Smooth muscle cell (in vitro differentiated cells): ENCODE measurements around the gene VWA5A. TPM values are rescaled to one million over a fixed set of nuclear protein-coding genes. Genes with fewer than 3 reads are reported as not detected.

Experiments
- DNase-seq: peaks from one replicate; lab custom pipeline; 2025; ENCODE audit not compliant: unreplicated experiment; lab: John Stamatoyannopoulos, UW
- H2AFZ ChIP-seq: fragments of 200-600 bp; sonication (generic); 2 replicates; pipeline ENCODE4 v1.6.0; 2016; ENCODE audit warnings: antibody characterized with exemption, low read depth, mild to moderate bottlenecking
- H3F3A ChIP-seq: fragments of 200-600 bp; sonication (generic); 2 replicates; pipeline ENCODE4 v1.6.0; 2017; ENCODE audit warnings: antibody characterized with exemption, low read depth
- H3K27ac ChIP-seq: fragments of 200-600 bp; sonication (generic); 2 replicates; pipeline ENCODE4 v1.5.1; 2016; ENCODE audit warnings: low read depth, mild to moderate bottlenecking
- H3K27me3 ChIP-seq: fragments of 200-600 bp; sonication (generic); 2 replicates; pipeline ENCODE4 v1.6.1; 2016; ENCODE audit warnings: low read depth, mild to moderate bottlenecking
- H3K36me3 ChIP-seq: fragments of 200-600 bp; sonication (generic); 2 replicates; pipeline ENCODE4 v1.5.1; 2016; ENCODE audit warnings: low read depth
- H3K4me1 ChIP-seq: fragments of 200-600 bp; sonication (generic); 2 replicates; pipeline ENCODE4 v1.5.1; 2016; ENCODE audit warnings: low read depth
- H3K4me2 ChIP-seq: fragments of 200-600 bp; sonication (generic); 2 replicates; pipeline ENCODE4 v1.6.0; 2016; ENCODE audit warnings: mild to moderate bottlenecking
- H3K4me3 ChIP-seq: fragments of 200-600 bp; sonication (generic); 2 replicates; pipeline ENCODE4 v1.5.1; 2016; ENCODE audit warnings: mild to moderate bottlenecking
- H3K79me2 ChIP-seq: fragments of 200-600 bp; sonication (generic); 2 replicates; pipeline ENCODE4 v1.6.0; 2016; ENCODE audit warnings: low read depth, mild to moderate bottlenecking
- H3K9ac ChIP-seq: fragments of 200-600 bp; sonication (generic); 2 replicates; pipeline ENCODE4 v1.6.0; 2016; ENCODE audit warnings: low read depth
- H3K9me3 ChIP-seq: fragments of 200-600 bp; sonication (generic); replicated peaks from 2 replicates; pipeline ENCODE4 v1.5.1; 2016; ENCODE audit warnings: low read depth
- H4K20me1 ChIP-seq: fragments of 200-600 bp; sonication (generic); 2 replicates; pipeline ENCODE4 v1.6.0; 2016; ENCODE audit warnings: low read depth
- WGBS: methylation state at CpG from one replicate; pipeline ENCODE4 v1.1.7; 2016; ENCODE audit warnings: low lambda C conversion rate; 5-methylcytosine and 5-hydroxymethylcytosine counted together
- polyA plus RNA-seq: library from polyadenylated mRNA; unstranded; fragments of >200 nt; fragmentation: Nextera tagmentation; extraction: Ambion mirVana; gene quantifications from 2 replicates; pipeline ENCODE4 v1.2.1, GENCODE V29; 2016
- total RNA-seq: library from RNA; depleted of rRNA; stranded (reverse); fragments of >200 nt; gene quantifications from 2 replicates; pipeline ENCODE4 v1.2.3, GENCODE V29; 2014
- TF ChIP-seq, protein P1 (sequence below): fragments of 200-600 bp; sonication (generic); IDR thresholded peaks from 2 replicates; pipeline ENCODE4 v1.5.1; 2017; ENCODE audit warnings: borderline replicate concordance, mild to moderate bottlenecking, antibody characterized with exemption; ENCODE audit not compliant: insufficient read depth, poor library complexity, severe bottlenecking

The VWA5A gene
- total and polyA plus RNA-seq, 2 experiments from 2014 or later, result 11.5 to 12.3 TPM

DNA sequence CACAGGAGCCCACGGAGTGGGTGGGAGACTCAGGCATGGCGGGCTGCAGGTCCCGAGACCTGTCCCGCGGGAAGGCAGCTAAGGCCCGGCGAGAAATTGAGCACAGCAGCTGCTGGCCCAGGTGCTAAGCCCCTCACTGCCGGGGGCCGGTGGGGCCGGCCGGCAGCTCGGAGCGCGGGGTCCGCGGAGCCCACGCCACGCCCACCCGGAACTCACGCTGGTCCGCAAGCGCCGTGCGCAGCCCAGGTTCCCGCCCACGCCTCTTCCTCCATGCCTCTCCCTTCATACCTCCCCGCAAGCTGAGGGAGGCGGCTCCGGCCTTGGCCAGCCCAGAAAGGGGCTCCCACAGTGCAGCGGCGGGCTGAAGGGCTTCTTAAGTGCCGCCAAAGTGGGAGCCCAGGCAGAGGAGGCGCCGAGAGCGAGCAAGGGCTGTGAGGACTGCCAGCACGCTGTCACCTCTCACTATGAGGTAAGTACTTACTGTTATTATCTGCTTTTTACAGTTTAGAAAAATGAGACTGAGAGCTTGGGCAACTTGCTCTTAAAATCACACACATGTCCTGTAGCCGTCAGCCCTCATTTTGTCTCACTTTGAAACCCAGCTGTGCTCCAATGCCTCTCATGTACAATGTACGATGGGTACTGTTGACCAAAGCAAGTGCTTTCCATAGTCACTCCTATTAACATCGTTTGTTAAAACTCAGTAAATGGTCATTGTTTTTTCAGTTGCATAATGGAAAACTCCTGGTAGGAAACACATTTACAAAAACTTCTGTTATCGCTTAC, 55.7 kb downstream of the VWA5A start:
- peaks cover 23% of the 10 kb centered on the region for H3K4me1 ChIP-seq
- H3K9me3 ChIP-seq, result no peaks in the 10 kb centered on the region
- H3K27me3 ChIP-seq, result no peaks in the 10 kb centered on the region
- 97% methylated on average over 20 of the region's 40 CpGs for WGBS
- no peak overlapping the region for H3K4me2 ChIP-seq
- no peak overlapping the region for H3K4me3 ChIP-seq
- no peak overlapping the region for H2AFZ ChIP-seq
- H4K20me1 ChIP-seq, result no peaks in the 10 kb centered on the region
- no peak for DNase-seq
- no peaks in the 10 kb centered on the region for H3K36me3 ChIP-seq
- H3K27ac ChIP-seq, result no peak overlapping the region
- TF ChIP-seq, protein P1, sequence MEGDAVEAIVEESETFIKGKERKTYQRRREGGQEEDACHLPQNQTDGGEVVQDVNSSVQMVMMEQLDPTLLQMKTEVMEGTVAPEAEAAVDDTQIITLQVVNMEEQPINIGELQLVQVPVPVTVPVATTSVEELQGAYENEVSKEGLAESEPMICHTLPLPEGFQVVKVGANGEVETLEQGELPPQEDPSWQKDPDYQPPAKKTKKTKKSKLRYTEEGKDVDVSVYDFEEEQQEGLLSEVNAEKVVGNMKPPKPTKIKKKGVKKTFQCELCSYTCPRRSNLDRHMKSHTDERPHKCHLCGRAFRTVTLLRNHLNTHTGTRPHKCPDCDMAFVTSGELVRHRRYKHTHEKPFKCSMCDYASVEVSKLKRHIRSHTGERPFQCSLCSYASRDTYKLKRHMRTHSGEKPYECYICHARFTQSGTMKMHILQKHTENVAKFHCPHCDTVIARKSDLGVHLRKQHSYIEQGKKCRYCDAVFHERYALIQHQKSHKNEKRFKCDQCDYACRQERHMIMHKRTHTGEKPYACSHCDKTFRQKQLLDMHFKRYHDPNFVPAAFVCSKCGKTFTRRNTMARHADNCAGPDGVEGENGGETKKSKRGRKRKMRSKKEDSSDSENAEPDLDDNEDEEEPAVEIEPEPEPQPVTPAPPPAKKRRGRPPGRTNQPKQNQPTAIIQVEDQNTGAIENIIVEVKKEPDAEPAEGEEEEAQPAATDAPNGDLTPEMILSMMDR, result no peak
- H3K9ac ChIP-seq, result no peak overlapping the region
- H3K79me2 ChIP-seq, result no peaks in the 10 kb centered on the region
- H3F3A ChIP-seq, result no peaks in the 10 kb centered on the region

GRCh38 chr11:124172101-124172500, 56.9 kb downstream of the VWA5A start:
- no peak overlapping the region for H3K4me2 ChIP-seq
- H3K9me3 ChIP-seq, result no peaks in the 10 kb centered on the region
- no peak for DNase-seq
- WGBS, result 65% methylated on average over 6 of the region's 6 CpGs
- H3K9ac ChIP-seq, result no peak overlapping the region
- no peaks in the 10 kb centered on the region for H4K20me1 ChIP-seq
- no peak overlapping the region for H2AFZ ChIP-seq
- H3F3A ChIP-seq, result no peaks in the 10 kb centered on the region
- H3K36me3 ChIP-seq, result no peaks in the 10 kb centered on the region
- TF ChIP-seq, protein P1, result no peak
- peaks cover 23% of the 10 kb centered on the region for H3K4me1 ChIP-seq
- no peak overlapping the region for H3K4me3 ChIP-seq
- H3K27me3 ChIP-seq, result no peaks in the 10 kb centered on the region
- no peaks in the 10 kb centered on the region for H3K79me2 ChIP-seq
- H3K27ac ChIP-seq, result no peak overlapping the region

GRCh38 chr11:124172599-124172998, 57.3 kb downstream of the VWA5A start:
- Histone ChIP-seq H4K20me1 (no peaks in the 10 kb centered on the region), H3K4me1 (peaks cover 23% of the 10 kb centered on the region), H2AFZ (peak overlapping the region; percentile 24), H3K27me3 (no peaks in the 10 kb centered on the region), H3K36me3 (no peaks in the 10 kb centered on the region), H3K79me2 (no peaks in the 10 kb centered on the region), H3K4me2 (no peak overlapping the region), H3K4me3 (no peak overlapping the region), H3F3A (no peaks in the 10 kb centered on the region), H3K9ac (no peak overlapping the region), H3K27ac (no peak overlapping the region), H3K9me3 (no peaks in the 10 kb centered on the region)
- DNase-seq, result no peak
- WGBS, result 100% methylated on average over 1 of the region's 1 CpG
- TF ChIP-seq, protein P1, result no peak
